Fibroblast of skin of left biceps (primary cell): ENCODE measurements around the gene CDC42BPB.
A peak's percentile ranks its signal among the peaks of the same experiment; 100 is the strongest.
"Not testable (repeated sequence)": the region's sequence is repeated elsewhere in the genome, so short reads cannot be mapped to it uniquely, and the experiment has no call there.

Experiments used
- DNase-seq, 2 experiments: peaks; one replicate each; pipeline ENCODE4 v3.0.0-alpha.2; 2013; ENCODE audit warnings: low read depth in 2 of 2

The CDC42BPB gene

GRCh38 chr14:102900631-102901571, 156.4 kb downstream of the CDC42BPB start:
- DNase-seq, result no peak

GRCh38 chr14:102899516-102899900, 157.8 kb downstream of the CDC42BPB start:
- DNase-seq, result no peak

GRCh38 chr14:102898776-102899515, 158.4 kb downstream of the CDC42BPB start:
- DNase-seq, result no peak

- DNase-seq, result no peak
These were observed 159.1 kb downstream of the CDC42BPB start for GRCh38 chr14:102898298-102898697.

GRCh38 chr14:102897299-102898027, 159.9 kb downstream of the CDC42BPB start:
- DNase-seq, result no peak

- not testable (repeated sequence) for DNase-seq
These were observed 160.6 kb downstream of the CDC42BPB start for GRCh38 chr14:102896735-102897134.

DNA sequence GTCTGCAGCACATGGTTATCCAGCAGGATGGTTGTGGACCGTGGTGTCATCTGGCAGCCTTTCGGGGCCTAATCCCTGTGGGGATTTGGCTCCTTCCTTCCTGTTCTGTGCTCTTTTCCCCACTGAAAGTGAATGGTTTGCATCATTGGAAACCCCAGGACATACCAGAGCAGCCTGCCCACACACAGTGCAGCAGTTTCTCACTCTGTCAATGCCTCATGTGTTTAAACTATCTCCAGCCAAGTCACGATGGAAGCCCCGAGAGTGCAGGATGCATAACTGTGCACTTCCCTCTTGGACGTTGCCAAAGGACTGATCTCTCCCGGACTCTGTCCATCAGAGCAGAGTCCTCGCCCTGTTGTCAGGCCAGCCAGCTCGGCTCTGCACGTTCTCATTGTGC, 163.9 kb downstream of the CDC42BPB start:
- peak; percentile 85 for DNase-seq

- DNase-seq, result no peak
These were observed 164.7 kb downstream of the CDC42BPB start for GRCh38 chr14:102892651-102893050.

DNA sequence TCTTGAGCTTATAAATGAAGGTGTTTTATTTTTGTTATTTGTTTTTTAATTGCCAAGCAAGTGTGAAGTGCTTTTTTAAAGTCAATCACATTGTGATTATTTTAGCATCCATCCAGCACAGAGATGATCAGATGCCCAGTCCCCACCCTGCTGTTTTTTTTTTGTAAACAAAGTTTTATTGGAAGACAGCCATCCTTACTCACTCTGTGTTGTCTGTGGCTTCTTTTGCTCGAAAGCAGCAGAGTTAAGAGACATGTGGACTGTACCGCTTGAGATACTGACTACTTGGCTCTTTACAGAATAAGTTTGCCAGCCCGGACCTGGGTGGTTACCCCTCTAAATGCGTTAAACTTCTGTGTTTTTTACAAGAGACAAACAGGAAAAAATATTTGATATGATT, 165.8 kb downstream of the CDC42BPB start:
- DNase-seq, result peak in 1 of 2 experiments; percentile 4

- DNase-seq, result no peak
These were observed 166.2 kb downstream of the CDC42BPB start for GRCh38 chr14:102891111-102891510.

DNA sequence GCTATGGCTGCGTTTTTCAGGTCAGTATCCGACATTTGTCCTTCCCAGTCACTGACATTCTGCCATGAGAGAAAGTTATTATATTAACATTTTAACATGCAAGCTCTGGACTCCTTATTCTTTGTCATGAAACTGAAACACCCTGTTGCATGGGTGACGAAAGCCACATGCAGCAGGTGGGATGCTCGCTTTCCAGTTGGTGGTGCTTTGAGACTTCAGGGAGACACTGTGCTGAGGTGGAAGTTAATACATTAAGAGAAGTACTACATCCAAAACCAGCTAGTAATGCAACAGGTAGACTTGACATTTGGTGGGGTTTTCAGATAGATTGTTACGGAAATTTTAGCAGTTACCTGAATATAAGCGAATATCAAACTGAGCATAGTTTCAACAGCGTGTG, 167.7 kb downstream of the CDC42BPB start:
- DNase-seq, result no peak

- no peak for DNase-seq
These were observed 168.6 kb downstream of the CDC42BPB start for GRCh38 chr14:102888748-102889147.

GRCh38 chr14:102885737-102886447, 171.5 kb downstream of the CDC42BPB start:
- DNase-seq, result no peak

DNA sequence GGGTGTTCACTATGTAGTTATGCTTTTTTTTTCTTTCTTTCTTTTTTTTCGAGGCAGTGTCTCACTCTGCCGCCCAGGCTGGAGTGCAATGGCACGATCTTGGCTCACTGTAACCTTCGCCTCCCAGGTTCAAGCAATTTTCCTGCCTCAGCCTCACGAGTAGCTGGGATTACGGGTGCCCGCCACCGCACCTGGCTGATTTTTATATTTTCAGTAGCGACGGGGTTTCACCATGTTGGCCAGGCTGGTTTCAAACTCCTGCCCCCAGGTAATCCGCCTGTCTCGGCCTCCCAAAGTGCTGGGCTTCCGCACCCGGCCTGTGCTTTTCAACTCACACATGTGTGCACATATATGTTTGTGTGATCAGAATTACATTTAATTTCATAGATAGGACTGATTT, 173.8 kb downstream of the CDC42BPB start:
- DNase-seq, result no peak

DNA sequence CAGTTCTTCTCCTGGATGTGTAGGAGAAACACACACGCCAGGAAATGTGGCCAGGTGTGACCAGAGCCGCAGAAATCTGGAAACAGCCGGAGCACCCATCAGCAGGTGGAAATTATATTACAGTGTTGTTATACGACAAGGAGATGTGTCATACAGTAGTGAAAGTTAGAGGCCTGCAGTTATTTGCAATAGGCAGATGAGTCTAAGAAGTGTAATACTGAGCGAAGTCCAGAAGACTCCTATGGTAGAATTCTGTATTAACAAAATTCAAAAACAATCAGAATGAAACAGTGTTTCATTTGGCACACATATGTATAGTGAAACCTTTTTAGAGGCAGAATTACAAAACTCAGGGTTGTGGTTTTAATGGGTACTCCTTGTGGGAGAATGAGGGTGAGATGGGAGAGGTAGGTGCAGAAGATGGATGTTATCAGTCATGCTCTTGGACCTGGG, 174.2 kb downstream of the CDC42BPB start:
- DNase-seq, result no peak
